ENCODE results near the gene MCF2L2.

- TF ChIP-seq POLR2A (IDR thresholded peaks at IDR 0.05) (no peak), CTCF (IDR thresholded peaks at IDR 0.05) (no peak)
Measured at GRCh38 chr3:183319371-183319770, 109.0 kb downstream of the MCF2L2 start.
